Nephron (organoid): ENCODE measurements around the gene XRCC6.
"Not testable (repeated sequence)": the region's sequence is repeated elsewhere in the genome, so short reads cannot be mapped to it uniquely, and the experiment has no call there.

ENCODE experiments used
- H3K27ac Mint-ChIP-seq, 3 experiments: 2 replicates each; pipeline ENCODE4 v1.8.0; 2020; ENCODE audit warnings: mixed read lengths in 3 of 3, mild to moderate bottlenecking in 2 of 3, moderate library complexity in 1 of 3
- H3K27me3 Mint-ChIP-seq: 2 replicates; pipeline ENCODE4 v1.8.0; 2021; ENCODE audit warnings: low read depth, mild to moderate bottlenecking, moderate library complexity, mixed read lengths
- H3K36me3 Mint-ChIP-seq: 2 replicates; pipeline ENCODE4 v1.8.0; 2020; ENCODE audit warnings: low read depth, mixed read lengths
- H3K4me1 Mint-ChIP-seq: 2 replicates; pipeline ENCODE4 v1.8.0; 2020; ENCODE audit warnings: mixed read lengths
- H3K4me3 Mint-ChIP-seq, 3 experiments: 2 replicates each; pipeline ENCODE4 v1.8.0; 2020; ENCODE audit warnings: mild to moderate bottlenecking in 3 of 3, mixed read lengths in 3 of 3, moderate library complexity in 2 of 3
- H3K9me3 Mint-ChIP-seq: 2 replicates; pipeline ENCODE4 v1.8.0; 2020; ENCODE audit warnings: mixed read lengths
- CTCF ChIP-seq, 3 experiments: fragments of 200-600 bp; sonication (generic); IDR thresholded peaks; one replicate each; pipeline ENCODE4 v1.5.0; 2021; ENCODE audit warnings: antibody characterized with exemption in 3 of 3; ENCODE audit not compliant: unreplicated experiment in 3 of 3

The XRCC6 gene

DNA sequence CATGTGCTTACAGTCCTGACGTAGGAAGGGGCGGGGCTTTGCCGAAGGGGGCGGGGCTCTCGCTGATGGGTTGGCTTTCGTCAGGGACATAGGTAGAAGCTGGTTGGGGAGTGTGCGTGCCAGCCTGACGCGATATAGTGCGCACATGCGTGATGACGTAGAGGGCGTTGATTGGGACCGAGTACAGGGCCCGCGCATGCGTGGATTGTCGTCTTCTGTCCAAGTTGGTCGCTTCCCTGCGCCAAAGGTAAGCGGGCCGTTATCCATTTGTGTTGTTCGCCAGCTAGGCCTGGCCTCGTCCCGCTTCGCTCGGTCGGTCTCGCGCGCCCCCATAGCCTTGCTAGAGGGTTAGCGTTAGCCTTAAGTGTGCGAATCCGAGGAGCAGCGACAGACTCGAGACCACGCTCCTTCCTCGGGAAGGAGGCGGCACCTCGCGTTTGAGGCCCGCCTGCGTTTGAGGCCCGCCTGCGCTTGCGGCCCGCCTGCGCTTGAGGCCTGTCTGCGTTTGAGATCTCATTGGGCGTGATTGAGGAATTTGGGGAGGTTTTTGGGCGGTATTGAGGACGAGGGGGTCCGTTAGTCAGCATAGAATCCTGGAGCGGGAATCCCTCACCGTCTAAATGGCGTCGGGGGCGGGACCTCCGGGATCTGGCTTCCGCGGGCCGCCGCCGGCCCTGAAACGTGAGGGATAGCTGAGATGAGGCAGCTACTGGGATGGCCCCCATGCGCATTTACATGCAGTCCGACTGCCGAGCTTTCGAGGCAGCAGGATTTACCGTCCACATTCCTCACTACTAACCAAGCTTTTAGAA lies at the start of gene XRCC6:
TSS of gene XRCC6 (plus strand) at position 197 of the 812 bp plus-strand sequence. CDS start 710 bp downstream, outside the sequence.
- H3K4me1 Mint-ChIP-seq: peaks cover 28% of the 10 kb centered on the region
- H3K36me3 Mint-ChIP-seq: peaks cover 31% of the 10 kb centered on the region
- no peak for TF ChIP-seq CTCF (IDR thresholded peaks at IDR 0.05; ENCODE audit: unreplicated experiment in 3 of 3)
- H3K27me3 Mint-ChIP-seq: no peaks in the 10 kb centered on the region
- peak within 1 kb of the TSS; percentile 95 to 99 (median 96) for H3K27ac Mint-ChIP-seq
- H3K4me3 Mint-ChIP-seq: peak within 1 kb of the TSS; percentile 95 to 98 (median 96)
- H3K9me3 Mint-ChIP-seq: no peaks in the 10 kb centered on the region

- Mint-ChIP-seq H3K27me3 (no peaks in the 10 kb centered on the region), H3K4me1 (peaks cover 14% of the 10 kb centered on the region), H3K36me3 (peaks cover 7% of the 10 kb centered on the region), H3K27ac (no peak overlapping the region), H3K4me3 (no peak overlapping the region), H3K9me3 (no peaks in the 10 kb centered on the region)
- TF ChIP-seq CTCF (IDR thresholded peaks at IDR 0.05; ENCODE audit: unreplicated experiment in 3 of 3): no peak
Observed at GRCh38 chr22:41571786-41572185, 49.3 kb upstream of the XRCC6 start.

DNA sequence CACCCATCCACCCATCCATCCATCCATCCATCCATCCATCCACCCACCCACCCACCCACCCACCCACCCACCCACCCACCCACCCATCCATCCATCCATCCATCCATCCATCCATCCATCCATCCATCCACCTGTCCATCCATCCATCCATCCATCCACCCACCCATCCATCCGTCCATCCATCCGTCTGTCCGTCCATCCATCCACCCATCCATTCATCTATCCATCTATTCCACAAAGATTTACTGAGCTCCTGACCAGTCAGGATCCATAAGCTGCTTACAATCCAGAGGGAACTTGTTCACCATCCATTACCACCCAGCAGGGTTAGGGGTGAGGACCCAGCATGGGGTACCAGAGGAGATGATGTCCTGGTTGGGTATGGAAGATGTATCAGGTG lies 48.8 kb upstream of the XRCC6 start:
- Mint-ChIP-seq H3K36me3 (peaks cover 10% of the 10 kb centered on the region), H3K4me1 (peaks cover 18% of the 10 kb centered on the region)
- H3K27ac Mint-ChIP-seq, H3K27me3 Mint-ChIP-seq, H3K9me3 Mint-ChIP-seq, H3K4me3 Mint-ChIP-seq: not testable (repeated sequence)

DNA sequence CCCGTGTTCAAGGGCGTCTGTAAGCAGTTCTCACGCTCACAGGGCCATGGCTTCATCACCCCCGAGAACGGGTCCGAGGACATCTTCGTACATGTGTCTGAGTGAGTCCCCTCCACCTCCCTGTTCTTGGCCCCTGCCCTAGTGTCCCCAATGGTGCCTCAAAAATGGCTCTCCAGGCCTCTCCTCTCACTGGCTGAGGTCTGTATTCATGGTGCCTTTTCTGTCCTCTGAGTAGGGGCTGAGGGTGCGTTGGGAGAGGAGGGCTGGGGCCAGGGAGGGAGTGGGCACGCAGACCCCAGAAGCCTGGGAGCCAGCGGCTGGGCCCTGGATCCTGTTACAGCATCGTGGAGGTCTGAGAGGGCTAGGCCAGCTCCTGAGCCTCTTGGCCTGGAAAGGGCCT lies 47.4 kb upstream of the XRCC6 start:
- Mint-ChIP-seq H3K27me3 (no peaks in the 10 kb centered on the region), H3K27ac (no peak overlapping the region), H3K36me3 (peaks cover 10% of the 10 kb centered on the region), H3K4me1 (peaks cover 15% of the 10 kb centered on the region), H3K9me3 (no peaks in the 10 kb centered on the region), H3K4me3 (no peak overlapping the region)
- no peak for TF ChIP-seq CTCF (IDR thresholded peaks at IDR 0.05; ENCODE audit: unreplicated experiment in 3 of 3)

DNA sequence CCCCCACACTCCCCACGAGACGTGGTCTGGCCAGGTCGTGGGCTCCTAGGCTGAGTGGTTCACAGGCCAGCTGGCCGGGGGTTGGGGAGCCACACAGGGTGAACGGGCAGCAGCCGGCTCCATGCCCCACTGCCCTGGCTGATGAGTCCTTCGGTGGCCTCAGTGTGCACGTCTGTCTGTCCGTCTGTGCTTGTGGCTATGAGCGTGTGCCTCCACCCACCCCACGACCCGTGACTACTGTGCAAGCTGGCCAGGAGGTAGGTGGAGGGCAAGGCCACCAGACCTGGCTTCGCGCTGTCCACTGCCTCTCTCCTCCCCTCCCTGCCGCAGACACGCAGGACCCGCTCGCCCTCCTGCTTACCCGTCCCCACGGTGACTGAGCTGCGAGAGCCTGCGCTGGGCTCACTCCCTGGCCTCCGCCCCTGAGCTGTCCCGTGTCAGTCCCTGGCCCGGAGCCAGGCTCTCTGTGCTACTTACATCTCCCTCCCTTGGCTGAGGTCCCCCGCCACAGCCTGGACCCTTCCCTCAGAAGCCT lies 46.2 kb upstream of the XRCC6 start:
- H3K4me3 Mint-ChIP-seq: no peak overlapping the region
- H3K9me3 Mint-ChIP-seq: no peaks in the 10 kb centered on the region
- no peak overlapping the region for H3K27ac Mint-ChIP-seq
- H3K27me3 Mint-ChIP-seq: no peaks in the 10 kb centered on the region
- H3K36me3 Mint-ChIP-seq: peaks cover 10% of the 10 kb centered on the region
- no peak for TF ChIP-seq CTCF (IDR thresholded peaks at IDR 0.05; ENCODE audit: unreplicated experiment in 3 of 3)
- peaks cover 6% of the 10 kb centered on the region for H3K4me1 Mint-ChIP-seq

GRCh38 chr22:41575533-41575932 lies 45.6 kb upstream of the XRCC6 start:
- Mint-ChIP-seq H3K4me3 (no peak overlapping the region), H3K4me1 (peaks cover 6% of the 10 kb centered on the region), H3K27ac (no peak overlapping the region), H3K27me3 (no peaks in the 10 kb centered on the region), H3K9me3 (no peaks in the 10 kb centered on the region), H3K36me3 (peaks cover 10% of the 10 kb centered on the region)
- no peak for TF ChIP-seq CTCF (IDR thresholded peaks at IDR 0.05; ENCODE audit: unreplicated experiment in 3 of 3)
